HL-60 (cell line): ENCODE results near the gene ANO1.

Experiments
- DNase-seq, 2 experiments: peaks; one replicate each; pipeline ENCODE4 v3.0.0-alpha.2; 2010 to 2020; ENCODE audit warnings: low read depth in 1 of 2, low spot score in 1 of 2
- H3K27ac ChIP-seq: fragments of 250-450 bp; sonication (Bioruptor Pico); replicated peaks from 2 replicates; pipeline ENCODE4 v1.5.1; 2020; ENCODE audit warnings: mild to moderate bottlenecking, moderate library complexity
- H3K27me3 ChIP-seq: fragments of 250-450 bp; sonication (Bioruptor Pico); 2 replicates; pipeline ENCODE4 v1.5.1; 2021; ENCODE audit warnings: mild to moderate bottlenecking, moderate library complexity; ENCODE audit not compliant: insufficient read depth, poor library complexity, severe bottlenecking
- H3K4me3 ChIP-seq: replicated peaks from 2 replicates; pipeline ENCODE4 v1.5.1; 2011; ENCODE audit warnings: mild to moderate bottlenecking, control low read depth, low read length; ENCODE audit not compliant: insufficient read depth
- GABPA ChIP-seq: IDR thresholded peaks from 2 replicates; pipeline ENCODE4 v1.6.1; 2012; ENCODE audit warnings: low read depth
- POLR2AphosphoS5 ChIP-seq: IDR thresholded peaks from 2 replicates; pipeline ENCODE4 v1.6.1; 2012; ENCODE audit warnings: low read depth
- SPI1 ChIP-seq: IDR thresholded peaks from 2 replicates; pipeline ENCODE4 v1.6.1; 2012; ENCODE audit warnings: low read depth, mild to moderate bottlenecking, borderline replicate concordance
- TF ChIP-seq, protein P1 (sequence below): IDR thresholded peaks from one replicate; pipeline ENCODE4 v1.5.1; 2011; ENCODE audit warnings: low read length, control low read depth, inconsistent platforms; ENCODE audit not compliant: insufficient read depth
- TF ChIP-seq, protein P2 (sequence below): IDR thresholded peaks from 2 replicates; pipeline ENCODE4 v1.6.1; 2012; ENCODE audit warnings: low read depth; ENCODE audit not compliant: insufficient replicate concordance

The ANO1 gene

DNA sequence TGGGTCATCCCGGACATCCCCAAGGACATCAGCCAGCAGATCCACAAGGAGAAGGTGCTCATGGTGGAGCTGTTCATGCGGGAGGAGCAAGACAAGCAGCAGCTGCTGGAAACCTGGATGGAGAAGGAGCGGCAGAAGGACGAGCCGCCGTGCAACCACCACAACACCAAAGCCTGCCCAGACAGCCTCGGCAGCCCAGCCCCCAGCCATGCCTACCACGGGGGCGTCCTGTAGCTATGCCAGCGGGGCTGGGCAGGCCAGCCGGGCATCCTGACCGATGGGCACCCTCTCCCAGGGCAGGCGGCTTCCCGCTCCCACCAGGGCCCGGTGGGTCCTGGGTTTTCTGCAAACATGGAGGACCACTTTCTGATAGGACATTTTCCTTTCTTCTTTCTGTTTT, 109.7 kb downstream of the ANO1 start:
- H3K27me3 ChIP-seq = no peaks in the 10 kb centered on the region
- TF ChIP-seq, protein P1, sequence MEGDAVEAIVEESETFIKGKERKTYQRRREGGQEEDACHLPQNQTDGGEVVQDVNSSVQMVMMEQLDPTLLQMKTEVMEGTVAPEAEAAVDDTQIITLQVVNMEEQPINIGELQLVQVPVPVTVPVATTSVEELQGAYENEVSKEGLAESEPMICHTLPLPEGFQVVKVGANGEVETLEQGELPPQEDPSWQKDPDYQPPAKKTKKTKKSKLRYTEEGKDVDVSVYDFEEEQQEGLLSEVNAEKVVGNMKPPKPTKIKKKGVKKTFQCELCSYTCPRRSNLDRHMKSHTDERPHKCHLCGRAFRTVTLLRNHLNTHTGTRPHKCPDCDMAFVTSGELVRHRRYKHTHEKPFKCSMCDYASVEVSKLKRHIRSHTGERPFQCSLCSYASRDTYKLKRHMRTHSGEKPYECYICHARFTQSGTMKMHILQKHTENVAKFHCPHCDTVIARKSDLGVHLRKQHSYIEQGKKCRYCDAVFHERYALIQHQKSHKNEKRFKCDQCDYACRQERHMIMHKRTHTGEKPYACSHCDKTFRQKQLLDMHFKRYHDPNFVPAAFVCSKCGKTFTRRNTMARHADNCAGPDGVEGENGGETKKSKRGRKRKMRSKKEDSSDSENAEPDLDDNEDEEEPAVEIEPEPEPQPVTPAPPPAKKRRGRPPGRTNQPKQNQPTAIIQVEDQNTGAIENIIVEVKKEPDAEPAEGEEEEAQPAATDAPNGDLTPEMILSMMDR = no peak
- TF ChIP-seq GABPA (no peak), POLR2AphosphoS5 (no peak), SPI1 (no peak)
- TF ChIP-seq, protein P2, sequence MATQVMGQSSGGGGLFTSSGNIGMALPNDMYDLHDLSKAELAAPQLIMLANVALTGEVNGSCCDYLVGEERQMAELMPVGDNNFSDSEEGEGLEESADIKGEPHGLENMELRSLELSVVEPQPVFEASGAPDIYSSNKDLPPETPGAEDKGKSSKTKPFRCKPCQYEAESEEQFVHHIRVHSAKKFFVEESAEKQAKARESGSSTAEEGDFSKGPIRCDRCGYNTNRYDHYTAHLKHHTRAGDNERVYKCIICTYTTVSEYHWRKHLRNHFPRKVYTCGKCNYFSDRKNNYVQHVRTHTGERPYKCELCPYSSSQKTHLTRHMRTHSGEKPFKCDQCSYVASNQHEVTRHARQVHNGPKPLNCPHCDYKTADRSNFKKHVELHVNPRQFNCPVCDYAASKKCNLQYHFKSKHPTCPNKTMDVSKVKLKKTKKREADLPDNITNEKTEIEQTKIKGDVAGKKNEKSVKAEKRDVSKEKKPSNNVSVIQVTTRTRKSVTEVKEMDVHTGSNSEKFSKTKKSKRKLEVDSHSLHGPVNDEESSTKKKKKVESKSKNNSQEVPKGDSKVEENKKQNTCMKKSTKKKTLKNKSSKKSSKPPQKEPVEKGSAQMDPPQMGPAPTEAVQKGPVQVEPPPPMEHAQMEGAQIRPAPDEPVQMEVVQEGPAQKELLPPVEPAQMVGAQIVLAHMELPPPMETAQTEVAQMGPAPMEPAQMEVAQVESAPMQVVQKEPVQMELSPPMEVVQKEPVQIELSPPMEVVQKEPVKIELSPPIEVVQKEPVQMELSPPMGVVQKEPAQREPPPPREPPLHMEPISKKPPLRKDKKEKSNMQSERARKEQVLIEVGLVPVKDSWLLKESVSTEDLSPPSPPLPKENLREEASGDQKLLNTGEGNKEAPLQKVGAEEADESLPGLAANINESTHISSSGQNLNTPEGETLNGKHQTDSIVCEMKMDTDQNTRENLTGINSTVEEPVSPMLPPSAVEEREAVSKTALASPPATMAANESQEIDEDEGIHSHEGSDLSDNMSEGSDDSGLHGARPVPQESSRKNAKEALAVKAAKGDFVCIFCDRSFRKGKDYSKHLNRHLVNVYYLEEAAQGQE = no peak
- DNase-seq = no peak
- no peak overlapping the region for H3K27ac ChIP-seq
- no peak overlapping the region for H3K4me3 ChIP-seq

DNA sequence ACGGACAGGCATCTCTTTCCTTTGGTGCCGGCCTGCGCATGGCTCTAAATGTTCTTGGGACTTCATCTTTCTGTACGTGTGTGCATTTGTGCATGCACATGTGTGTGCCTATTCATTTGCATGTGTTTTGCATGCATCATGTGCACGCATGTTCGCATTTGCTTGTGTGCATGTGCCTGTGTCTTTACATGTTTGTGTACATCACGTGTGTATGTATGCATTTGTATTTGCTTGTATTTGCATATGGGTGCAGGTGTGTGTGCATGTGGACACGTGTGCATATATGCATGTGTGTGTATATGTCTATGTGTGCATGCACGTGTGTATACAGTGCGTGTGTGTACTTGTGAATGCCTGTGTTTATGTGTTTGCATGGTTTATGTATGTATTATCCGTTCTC, 111.5 kb downstream of the ANO1 start:
- H3K27me3 ChIP-seq = no peaks in the 10 kb centered on the region
- H3K27ac ChIP-seq = no peak overlapping the region
- DNase-seq = no peak
- TF ChIP-seq GABPA (no peak), POLR2AphosphoS5 (no peak), SPI1 (no peak)
- TF ChIP-seq, protein P2 = no peak
- TF ChIP-seq, protein P1 = no peak
- H3K4me3 ChIP-seq = no peak overlapping the region

DNA sequence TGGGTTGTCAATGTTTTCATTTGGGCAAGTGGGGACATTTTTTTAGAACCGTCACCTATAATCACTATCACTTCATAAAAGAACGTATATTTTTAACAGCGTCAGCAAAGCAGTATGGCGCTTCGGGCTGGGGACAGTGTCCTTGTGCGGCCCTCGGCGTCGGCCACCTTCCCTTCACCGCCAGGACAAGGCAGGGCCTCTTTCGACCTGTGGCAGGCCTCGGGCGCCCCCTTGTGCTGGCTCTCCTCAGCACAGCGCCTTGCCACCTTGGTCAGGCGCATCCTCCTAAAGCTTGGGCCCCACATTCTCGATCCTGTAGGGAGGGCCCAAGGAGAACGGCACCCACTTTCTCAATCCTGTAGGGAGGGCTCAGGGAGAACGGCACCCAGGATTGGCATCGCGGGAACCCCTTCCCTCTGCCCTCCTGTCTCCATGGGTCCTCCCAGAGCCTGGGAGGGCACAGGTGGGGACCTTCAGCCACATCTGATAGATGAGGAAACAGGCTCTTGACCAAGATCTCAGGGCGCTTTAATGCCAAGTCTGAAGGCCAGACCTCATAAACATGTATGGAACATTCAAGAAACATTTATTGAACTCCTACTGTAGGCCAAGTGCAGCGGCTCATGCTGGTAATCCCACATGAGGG, 113.5 kb downstream of the ANO1 start:
- DNase-seq = peak in 1 of 2 experiments; percentile 63
- TF ChIP-seq POLR2AphosphoS5 = no peak
- TF ChIP-seq, protein P1 = peak; percentile 49
- no peak for TF ChIP-seq SPI1
- no peak overlapping the region for H3K27ac ChIP-seq
- no peak overlapping the region for H3K4me3 ChIP-seq
- no peaks in the 10 kb centered on the region for H3K27me3 ChIP-seq
